PC-9 (cell line): ENCODE results near the gene SSC5D.

Experiments used
- EZH2 ChIP-seq: fragments of 200-600 bp; sonication (generic); IDR thresholded peaks from 2 replicates; pipeline ENCODE4 v1.8.0; 2017; ENCODE audit warnings: antibody characterized with exemption, low read depth
- TF ChIP-seq, protein P1 (sequence below): fragments of 200-600 bp; sonication (generic); conservative IDR thresholded peaks from 2 replicates; pipeline ENCODE4 v1.6.1; 2017; ENCODE audit warnings: mixed run types, antibody characterized with exemption, mild to moderate bottlenecking, moderate library complexity

- TF ChIP-seq, protein P1, sequence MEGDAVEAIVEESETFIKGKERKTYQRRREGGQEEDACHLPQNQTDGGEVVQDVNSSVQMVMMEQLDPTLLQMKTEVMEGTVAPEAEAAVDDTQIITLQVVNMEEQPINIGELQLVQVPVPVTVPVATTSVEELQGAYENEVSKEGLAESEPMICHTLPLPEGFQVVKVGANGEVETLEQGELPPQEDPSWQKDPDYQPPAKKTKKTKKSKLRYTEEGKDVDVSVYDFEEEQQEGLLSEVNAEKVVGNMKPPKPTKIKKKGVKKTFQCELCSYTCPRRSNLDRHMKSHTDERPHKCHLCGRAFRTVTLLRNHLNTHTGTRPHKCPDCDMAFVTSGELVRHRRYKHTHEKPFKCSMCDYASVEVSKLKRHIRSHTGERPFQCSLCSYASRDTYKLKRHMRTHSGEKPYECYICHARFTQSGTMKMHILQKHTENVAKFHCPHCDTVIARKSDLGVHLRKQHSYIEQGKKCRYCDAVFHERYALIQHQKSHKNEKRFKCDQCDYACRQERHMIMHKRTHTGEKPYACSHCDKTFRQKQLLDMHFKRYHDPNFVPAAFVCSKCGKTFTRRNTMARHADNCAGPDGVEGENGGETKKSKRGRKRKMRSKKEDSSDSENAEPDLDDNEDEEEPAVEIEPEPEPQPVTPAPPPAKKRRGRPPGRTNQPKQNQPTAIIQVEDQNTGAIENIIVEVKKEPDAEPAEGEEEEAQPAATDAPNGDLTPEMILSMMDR: no peak
- no peak for TF ChIP-seq EZH2
These were observed 57.2 kb downstream of the SSC5D start, which contains the start of gene SBK3 for GRCh38 chr19:55545443-55545842.
